ENCODE data around the gene CADM1.

CADM1 gene

DNA sequence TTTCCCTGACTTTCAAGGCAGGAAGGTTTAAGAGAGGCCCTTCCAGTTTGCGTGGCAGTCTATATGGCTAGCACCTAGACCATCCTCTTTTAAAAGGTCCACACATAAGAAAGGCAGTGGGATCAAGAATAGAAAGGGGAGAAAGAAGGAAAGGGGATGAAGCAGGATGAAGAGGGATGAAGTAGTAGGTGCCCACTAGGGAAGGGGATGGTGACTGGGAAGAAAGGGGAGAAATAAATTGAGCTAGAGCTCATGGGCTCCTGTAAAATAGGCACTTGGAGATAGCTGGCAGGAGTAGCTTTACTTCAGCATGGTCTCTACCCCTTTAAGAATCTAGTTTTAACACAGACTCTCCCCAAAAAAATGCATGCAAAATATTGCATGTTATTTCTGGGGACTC, 41.5 kb downstream of the CADM1 start:
- Histone ChIP-seq H3K27ac (ENCODE audit: low read length) (no peak overlapping the region), H3K4me3 (ENCODE audit: low read length in 2 of 2) (no peak overlapping the region), H3K9me3 (ENCODE audit: control insufficient read depth in 2 of 2, low read length in 2 of 2) (no peaks in the 10 kb centered on the region), H3K27me3 (ENCODE audit: control insufficient read depth in 1 of 2, insufficient read depth in 2 of 2, low read length in 2 of 2) (no peaks in the 10 kb centered on the region), H3K4me1 (ENCODE audit: control insufficient read depth, insufficient read depth, low read length) (no peaks in the 10 kb centered on the region), H3K36me3 (ENCODE audit: control insufficient read depth in 2 of 2, insufficient read depth in 2 of 2, low read length in 2 of 2) (no peaks in the 10 kb centered on the region), H3K9ac (ENCODE audit: low read length in 2 of 2) (no peak overlapping the region)

DNA sequence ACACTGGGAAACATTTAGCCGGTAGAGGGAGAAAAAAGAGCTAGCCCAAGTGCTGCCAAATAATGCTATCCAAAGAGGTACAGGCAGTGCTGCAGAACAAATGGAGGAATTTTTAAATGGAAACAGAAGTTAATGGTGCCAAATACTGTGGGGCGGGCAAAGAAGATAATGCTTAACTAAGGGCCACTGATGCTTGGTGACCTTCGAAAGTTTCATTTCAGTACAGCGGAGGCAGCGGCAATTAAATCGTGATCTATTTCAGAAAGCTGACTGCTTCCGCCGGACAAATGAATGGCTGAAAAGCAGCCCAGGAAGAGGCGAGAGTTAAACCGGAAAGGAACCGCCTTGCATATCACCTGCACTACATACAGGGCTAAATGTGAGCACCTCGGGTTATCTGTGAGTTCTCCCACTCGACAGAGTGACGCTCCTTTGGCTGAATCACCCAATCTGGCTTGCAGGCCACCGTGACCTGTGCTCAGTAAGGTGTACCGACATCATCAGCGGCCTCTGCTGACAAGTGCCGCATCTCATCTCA, 42.1 kb downstream of the CADM1 start:
- no peaks in the 10 kb centered on the region for H3K9me3 ChIP-seq (ENCODE audit: control insufficient read depth in 2 of 2, low read length in 2 of 2)
- H3K27me3 ChIP-seq (ENCODE audit: control insufficient read depth in 1 of 2, insufficient read depth in 2 of 2, low read length in 2 of 2), result no peaks in the 10 kb centered on the region
- H3K27ac ChIP-seq (ENCODE audit: low read length), result no peak overlapping the region
- no peaks in the 10 kb centered on the region for H3K4me1 ChIP-seq (ENCODE audit: control insufficient read depth, insufficient read depth, low read length)
- H3K36me3 ChIP-seq (ENCODE audit: control insufficient read depth in 2 of 2, insufficient read depth in 2 of 2, low read length in 2 of 2), result no peaks in the 10 kb centered on the region
- H3K9ac ChIP-seq (ENCODE audit: low read length in 2 of 2), result no peak overlapping the region
- H3K4me3 ChIP-seq (ENCODE audit: low read length in 2 of 2), result no peak overlapping the region

DNA sequence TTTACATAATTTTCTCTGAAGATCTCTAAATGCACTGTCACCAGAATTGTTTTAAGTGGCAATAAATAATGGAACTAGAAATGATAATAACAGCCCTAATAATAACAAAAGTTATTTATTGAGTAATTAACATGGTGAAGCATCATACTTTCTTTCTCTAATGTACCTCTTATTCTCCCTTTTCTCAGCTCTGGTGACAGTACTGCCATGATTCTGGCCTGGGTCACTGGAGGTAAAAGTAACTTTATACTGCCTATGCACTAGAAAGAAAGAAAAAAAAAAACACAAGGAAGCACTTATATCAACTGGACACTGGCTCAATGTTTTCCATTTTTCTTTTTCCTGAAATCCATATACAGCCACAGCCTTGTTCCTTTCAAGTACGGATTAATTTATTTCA, 43.7 kb downstream of the CADM1 start:
- Histone ChIP-seq H3K27ac (ENCODE audit: low read length) (no peak overlapping the region), H3K27me3 (ENCODE audit: control insufficient read depth in 1 of 2, insufficient read depth in 2 of 2, low read length in 2 of 2) (no peaks in the 10 kb centered on the region), H3K4me3 (ENCODE audit: low read length in 2 of 2) (no peak overlapping the region), H3K4me1 (ENCODE audit: control insufficient read depth, insufficient read depth, low read length) (no peaks in the 10 kb centered on the region), H3K9me3 (ENCODE audit: control insufficient read depth in 2 of 2, low read length in 2 of 2) (no peaks in the 10 kb centered on the region), H3K36me3 (ENCODE audit: control insufficient read depth in 2 of 2, insufficient read depth in 2 of 2, low read length in 2 of 2) (no peaks in the 10 kb centered on the region), H3K9ac (ENCODE audit: low read length in 2 of 2) (no peak overlapping the region)

DNA sequence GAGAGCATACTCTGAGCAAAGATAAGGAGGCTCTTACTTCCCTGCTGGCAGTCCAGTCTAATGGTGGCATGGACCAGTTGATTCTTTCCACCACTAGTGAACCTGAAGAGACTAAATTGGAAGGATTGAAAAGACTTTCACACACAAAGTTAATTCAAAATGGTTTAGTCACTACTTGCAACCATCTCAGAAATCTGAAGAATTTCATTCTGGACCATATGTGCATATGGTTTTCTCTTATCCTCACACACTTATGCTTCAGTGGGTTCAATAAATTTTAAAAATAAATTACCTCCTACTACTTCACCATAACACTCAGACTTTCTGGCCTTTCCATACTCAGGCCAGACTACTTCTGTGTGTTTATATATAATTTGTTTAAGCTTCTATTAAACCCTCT, 44.7 kb downstream of the CADM1 start:
- no peaks in the 10 kb centered on the region for H3K36me3 ChIP-seq (ENCODE audit: control insufficient read depth in 2 of 2, insufficient read depth in 2 of 2, low read length in 2 of 2)
- no peaks in the 10 kb centered on the region for H3K9me3 ChIP-seq (ENCODE audit: control insufficient read depth in 2 of 2, low read length in 2 of 2)
- H3K4me1 ChIP-seq (ENCODE audit: control insufficient read depth, insufficient read depth, low read length), result no peaks in the 10 kb centered on the region
- H3K27ac ChIP-seq (ENCODE audit: low read length), result no peak overlapping the region
- H3K27me3 ChIP-seq (ENCODE audit: control insufficient read depth in 1 of 2, insufficient read depth in 2 of 2, low read length in 2 of 2), result no peaks in the 10 kb centered on the region
- no peak overlapping the region for H3K4me3 ChIP-seq (ENCODE audit: low read length in 2 of 2)
- H3K9ac ChIP-seq (ENCODE audit: low read length in 2 of 2), result no peak overlapping the region

DNA sequence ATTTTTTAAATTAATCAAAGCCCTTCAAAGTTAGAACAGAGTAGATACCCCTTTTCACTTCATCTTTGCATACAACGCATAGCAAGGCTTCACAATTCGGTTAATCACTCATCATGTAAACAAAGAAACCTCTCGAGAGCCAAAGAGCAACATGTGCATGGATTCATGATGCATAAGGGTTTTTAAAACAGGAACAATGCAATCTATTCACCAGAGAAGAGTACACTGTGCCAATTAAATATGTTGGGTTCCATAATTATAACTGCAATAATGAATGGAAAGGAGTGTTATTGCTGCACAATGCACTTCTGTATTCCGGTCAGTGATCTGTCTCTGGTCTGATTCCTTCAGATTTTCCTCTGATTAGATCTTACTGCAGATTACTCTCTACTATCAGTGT, 45.3 kb downstream of the CADM1 start:
- no peak overlapping the region for H3K27ac ChIP-seq (ENCODE audit: low read length)
- H3K4me3 ChIP-seq (ENCODE audit: low read length in 2 of 2), result no peak overlapping the region
- H3K4me1 ChIP-seq (ENCODE audit: control insufficient read depth, insufficient read depth, low read length), result no peaks in the 10 kb centered on the region
- no peak overlapping the region for H3K9ac ChIP-seq (ENCODE audit: low read length in 2 of 2)
- no peaks in the 10 kb centered on the region for H3K9me3 ChIP-seq (ENCODE audit: control insufficient read depth in 2 of 2, low read length in 2 of 2)
- no peaks in the 10 kb centered on the region for H3K27me3 ChIP-seq (ENCODE audit: control insufficient read depth in 1 of 2, insufficient read depth in 2 of 2, low read length in 2 of 2)
- H3K36me3 ChIP-seq (ENCODE audit: control insufficient read depth in 2 of 2, insufficient read depth in 2 of 2, low read length in 2 of 2), result no peaks in the 10 kb centered on the region

DNA sequence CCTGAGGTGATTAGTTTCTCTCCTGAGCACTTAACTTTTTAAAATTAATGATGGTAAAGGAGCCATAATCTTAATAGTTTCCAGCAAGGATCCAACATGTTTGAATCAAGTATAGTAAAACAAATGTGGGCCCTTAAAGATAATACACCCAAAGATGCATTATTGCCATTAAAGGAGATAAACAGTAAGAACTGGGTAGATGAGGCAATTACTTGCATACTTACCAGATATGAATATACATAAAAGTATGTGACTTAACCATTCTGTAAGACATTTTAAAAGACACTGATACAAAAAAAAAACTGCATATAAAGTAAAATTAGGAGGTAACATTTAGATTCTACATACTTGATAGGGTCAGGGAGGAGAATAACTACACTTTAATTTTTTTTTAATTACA, 48.2 kb downstream of the CADM1 start:
- no peak overlapping the region for H3K27ac ChIP-seq (ENCODE audit: low read length)
- no peaks in the 10 kb centered on the region for H3K36me3 ChIP-seq (ENCODE audit: control insufficient read depth in 2 of 2, insufficient read depth in 2 of 2, low read length in 2 of 2)
- H3K9me3 ChIP-seq (ENCODE audit: control insufficient read depth in 2 of 2, low read length in 2 of 2), result no peaks in the 10 kb centered on the region
- no peaks in the 10 kb centered on the region for H3K27me3 ChIP-seq (ENCODE audit: control insufficient read depth in 1 of 2, insufficient read depth in 2 of 2, low read length in 2 of 2)
- H3K4me3 ChIP-seq (ENCODE audit: low read length in 2 of 2), result no peak overlapping the region
- no peaks in the 10 kb centered on the region for H3K4me1 ChIP-seq (ENCODE audit: control insufficient read depth, insufficient read depth, low read length)
- H3K9ac ChIP-seq (ENCODE audit: low read length in 2 of 2), result no peak overlapping the region

DNA sequence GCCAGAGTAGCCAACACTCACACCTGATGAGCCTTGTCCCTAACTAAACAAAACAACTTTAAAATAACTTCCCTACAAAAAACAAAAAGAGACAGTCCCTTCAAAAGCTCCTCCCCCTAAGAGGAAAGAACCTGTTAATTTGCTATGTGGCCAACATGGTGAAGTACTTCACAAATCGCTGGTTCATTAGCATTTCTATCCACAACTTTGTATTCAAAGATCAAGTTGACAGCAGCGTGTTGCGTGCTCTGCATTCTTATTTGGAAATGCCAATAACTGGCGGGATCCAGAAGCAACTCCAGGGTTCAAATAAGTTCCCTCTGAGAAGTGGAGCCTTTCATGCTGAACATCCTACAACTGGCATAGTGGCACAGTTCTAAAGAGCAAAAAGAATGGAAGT, 48.6 kb downstream of the CADM1 start:
- no peaks in the 10 kb centered on the region for H3K36me3 ChIP-seq (ENCODE audit: control insufficient read depth in 2 of 2, insufficient read depth in 2 of 2, low read length in 2 of 2)

DNA sequence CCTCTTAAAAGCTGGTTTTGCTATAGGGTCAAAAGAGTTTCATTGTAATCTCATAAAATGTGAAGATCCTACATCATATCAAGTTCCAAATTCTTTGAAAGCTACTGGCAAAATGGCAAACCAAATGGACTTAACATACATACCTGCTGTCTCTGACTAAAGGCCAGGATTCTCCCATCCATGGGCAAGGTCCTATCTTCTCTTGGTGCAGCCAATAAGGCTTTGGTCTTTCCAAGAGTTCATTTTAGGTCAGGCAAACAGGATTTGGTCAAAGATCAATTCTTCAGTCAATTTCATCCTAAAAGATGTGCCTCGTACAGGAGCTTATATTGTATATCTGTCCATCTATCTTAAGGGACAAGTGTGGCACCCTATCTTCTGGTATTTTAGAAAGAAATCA, 49.7 kb downstream of the CADM1 start:
- no peaks in the 10 kb centered on the region for H3K9me3 ChIP-seq (ENCODE audit: control insufficient read depth in 2 of 2, low read length in 2 of 2)
- H3K36me3 ChIP-seq (ENCODE audit: control insufficient read depth in 2 of 2, insufficient read depth in 2 of 2, low read length in 2 of 2), result no peaks in the 10 kb centered on the region
- no peak overlapping the region for H3K4me3 ChIP-seq (ENCODE audit: low read length in 2 of 2)
- H3K27ac ChIP-seq (ENCODE audit: low read length), result no peak overlapping the region
- no peaks in the 10 kb centered on the region for H3K27me3 ChIP-seq (ENCODE audit: control insufficient read depth in 1 of 2, insufficient read depth in 2 of 2, low read length in 2 of 2)
- no peaks in the 10 kb centered on the region for H3K4me1 ChIP-seq (ENCODE audit: control insufficient read depth, insufficient read depth, low read length)
- no peak overlapping the region for H3K9ac ChIP-seq (ENCODE audit: low read length in 2 of 2)

More for the DNA sequence above, 48.6 kb downstream of the CADM1 start:
- Histone ChIP-seq H3K4me3 (ENCODE audit: low read length in 2 of 2) (no peak overlapping the region), H3K27me3 (ENCODE audit: control insufficient read depth in 1 of 2, insufficient read depth in 2 of 2, low read length in 2 of 2) (no peaks in the 10 kb centered on the region), H3K9me3 (ENCODE audit: control insufficient read depth in 2 of 2, low read length in 2 of 2) (no peaks in the 10 kb centered on the region), H3K27ac (ENCODE audit: low read length) (no peak overlapping the region), H3K9ac (ENCODE audit: low read length in 2 of 2) (no peak overlapping the region), H3K4me1 (ENCODE audit: control insufficient read depth, insufficient read depth, low read length) (no peaks in the 10 kb centered on the region)

DNA sequence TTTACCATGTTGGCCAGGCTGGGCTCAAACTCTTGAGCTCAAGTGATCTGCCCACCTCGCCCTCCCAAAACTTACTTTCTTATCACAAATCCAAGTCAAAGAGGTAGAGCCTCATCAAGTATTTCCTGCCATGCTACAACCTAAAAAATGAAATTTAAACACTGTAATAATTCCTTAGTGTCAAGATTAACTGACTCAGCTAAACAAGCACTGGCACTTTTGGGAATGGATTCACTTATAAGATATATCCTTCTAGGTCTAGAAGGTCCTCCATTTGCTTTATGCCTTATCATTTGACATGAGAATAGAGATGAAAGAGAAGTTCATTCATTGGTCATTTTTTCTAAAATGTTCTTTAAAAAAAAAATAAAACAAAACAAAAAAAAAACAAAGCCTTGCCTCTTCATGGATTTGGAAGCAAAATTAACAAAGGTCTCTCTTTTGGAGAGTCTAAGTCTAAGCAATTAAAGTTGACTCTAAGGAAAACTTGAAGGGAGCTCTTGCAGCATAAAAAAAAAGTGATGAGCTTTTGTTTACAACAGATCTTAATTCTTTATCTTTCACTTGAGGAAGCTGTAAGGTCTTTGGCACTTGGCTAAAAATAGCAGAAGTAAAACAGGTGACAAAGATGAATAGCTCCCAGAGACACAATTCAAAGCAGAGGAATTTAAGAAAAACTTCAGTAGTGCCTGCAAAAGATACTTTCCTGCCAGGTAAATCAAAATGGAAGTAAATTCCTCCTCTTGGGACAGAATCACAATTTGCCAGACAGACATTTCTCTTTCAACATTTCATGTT, 50.3 kb downstream of the CADM1 start:
- Histone ChIP-seq H3K4me1 (ENCODE audit: control insufficient read depth, insufficient read depth, low read length) (no peaks in the 10 kb centered on the region), H3K36me3 (ENCODE audit: control insufficient read depth in 2 of 2, insufficient read depth in 2 of 2, low read length in 2 of 2) (no peaks in the 10 kb centered on the region), H3K9me3 (ENCODE audit: control insufficient read depth in 2 of 2, low read length in 2 of 2) (no peaks in the 10 kb centered on the region), H3K9ac (ENCODE audit: low read length in 2 of 2) (no peak overlapping the region), H3K4me3 (ENCODE audit: low read length in 2 of 2) (no peak overlapping the region), H3K27me3 (ENCODE audit: control insufficient read depth in 1 of 2, insufficient read depth in 2 of 2, low read length in 2 of 2) (no peaks in the 10 kb centered on the region), H3K27ac (ENCODE audit: low read length) (no peak overlapping the region)

DNA sequence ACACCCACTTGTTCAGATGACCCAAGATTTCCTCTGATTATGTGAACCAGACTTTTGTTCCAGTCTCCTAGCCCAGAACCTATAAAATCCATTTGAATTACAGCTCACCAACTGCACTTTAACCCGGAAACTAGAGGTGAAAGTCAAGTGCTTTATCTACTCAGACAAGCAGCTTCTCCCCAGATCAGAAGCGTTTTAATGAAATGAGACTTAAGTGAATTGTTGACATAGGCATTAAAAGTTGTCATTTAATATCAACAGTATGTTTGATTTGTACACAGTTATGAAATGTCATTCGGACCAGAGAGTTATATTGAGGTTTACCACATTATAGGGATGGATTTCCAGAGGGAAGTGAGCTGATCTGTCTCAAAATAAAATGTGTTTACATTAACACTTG, 52.0 kb downstream of the CADM1 start:
- Histone ChIP-seq H3K27me3 (ENCODE audit: control insufficient read depth in 1 of 2, insufficient read depth in 2 of 2, low read length in 2 of 2) (no peaks in the 10 kb centered on the region), H3K9me3 (ENCODE audit: control insufficient read depth in 2 of 2, low read length in 2 of 2) (peaks cover 2 to 5% of the 10 kb centered on the region in 2 donors), H3K4me3 (ENCODE audit: low read length in 2 of 2) (no peak overlapping the region), H3K27ac (ENCODE audit: low read length) (no peak overlapping the region), H3K9ac (ENCODE audit: low read length in 2 of 2) (no peak overlapping the region), H3K36me3 (ENCODE audit: control insufficient read depth in 2 of 2, insufficient read depth in 2 of 2, low read length in 2 of 2) (no peaks in the 10 kb centered on the region), H3K4me1 (ENCODE audit: control insufficient read depth, insufficient read depth, low read length) (no peaks in the 10 kb centered on the region)

DNA sequence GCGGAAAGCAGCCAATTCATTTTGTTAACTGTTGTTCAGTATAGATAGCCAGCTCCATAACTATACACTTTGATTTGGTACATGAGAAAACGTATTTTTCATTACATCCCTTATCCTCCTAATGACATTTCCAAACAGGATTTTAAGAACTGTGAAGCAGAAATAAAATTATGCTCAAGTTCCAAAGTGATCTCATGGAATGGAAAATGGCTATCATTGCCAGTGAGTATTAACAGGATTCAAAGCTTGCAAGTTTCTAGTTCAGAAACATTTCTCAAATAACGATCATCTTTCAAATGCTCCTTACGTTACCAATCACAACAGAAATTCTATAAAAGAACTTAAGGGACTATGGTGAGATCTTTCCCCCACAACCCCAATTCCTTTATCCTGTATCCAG, 53.7 kb downstream of the CADM1 start:
- Histone ChIP-seq H3K4me3 (ENCODE audit: low read length in 2 of 2) (no peak overlapping the region), H3K9me3 (ENCODE audit: control insufficient read depth in 2 of 2, low read length in 2 of 2) (peaks cover 2 to 15% of the 10 kb centered on the region in 2 donors), H3K4me1 (ENCODE audit: control insufficient read depth, insufficient read depth, low read length) (no peaks in the 10 kb centered on the region), H3K27me3 (ENCODE audit: control insufficient read depth in 1 of 2, insufficient read depth in 2 of 2, low read length in 2 of 2) (no peaks in the 10 kb centered on the region), H3K9ac (ENCODE audit: low read length in 2 of 2) (no peak overlapping the region), H3K36me3 (ENCODE audit: control insufficient read depth in 2 of 2, insufficient read depth in 2 of 2, low read length in 2 of 2) (no peaks in the 10 kb centered on the region), H3K27ac (ENCODE audit: low read length) (no peak overlapping the region)
